ENCODE results near the gene KBTBD3. TPM values are rescaled to one million over a fixed set of nuclear protein-coding genes. Genes with fewer than 3 reads are reported as not detected.
"Not testable (repeated sequence)": the region's sequence is repeated elsewhere in the genome, so short reads cannot be mapped to it uniquely, and the experiment has no call there.

KBTBD3 gene
- total RNA-seq, 1 donor from 2014 or later, result 15.2 TPM

- no peak for DNase-seq (ENCODE audit: low spot score)
Measured at GRCh38 chr11:106061954-106062949, 14.9 kb downstream of the KBTBD3 start.

- no peak for DNase-seq (ENCODE audit: low spot score)
Measured at GRCh38 chr11:106061249-106061784, 15.8 kb downstream of the KBTBD3 start.

DNA sequence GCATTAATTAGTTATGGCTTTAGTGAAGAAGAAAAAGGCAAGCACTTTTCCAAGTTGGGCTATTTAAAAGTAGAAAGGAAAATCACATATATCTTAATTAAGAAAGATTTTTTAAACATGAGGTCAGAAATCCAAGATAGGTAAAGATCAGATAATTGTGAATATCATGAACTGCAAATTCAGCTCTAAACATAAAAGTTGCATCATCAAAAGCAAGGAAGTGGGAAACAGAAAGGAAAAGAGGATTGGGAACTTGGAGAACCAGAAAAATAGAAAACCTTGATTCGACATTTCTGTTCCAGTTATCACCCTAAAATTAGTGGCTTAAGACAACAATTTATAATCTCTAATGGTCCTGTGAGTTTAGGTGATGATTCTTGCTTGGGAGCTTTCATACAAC lies 17.5 kb downstream of the KBTBD3 start:
- no peak for DNase-seq (ENCODE audit: low spot score)

DNA sequence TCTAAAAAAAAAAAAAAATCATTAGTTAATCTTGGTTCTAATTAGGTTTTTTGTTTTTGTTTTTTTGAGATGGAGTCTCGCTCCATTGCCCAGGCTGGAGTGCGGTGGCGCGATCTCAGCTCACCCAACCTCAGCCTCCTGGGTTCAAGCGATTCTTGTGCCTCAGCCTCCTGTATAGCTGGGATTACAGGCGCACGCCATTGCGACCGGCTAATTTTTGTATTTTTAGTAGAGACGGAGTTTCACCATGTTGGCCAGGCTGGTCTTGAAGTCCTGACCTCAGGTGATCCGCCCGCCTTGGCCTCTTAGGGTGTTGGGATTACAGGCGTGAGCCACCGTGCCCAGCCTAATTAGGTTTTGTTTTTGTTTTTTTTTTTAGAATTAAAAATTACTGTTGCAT lies 18.8 kb downstream of the KBTBD3 start:
- not testable (repeated sequence) for DNase-seq (ENCODE audit: low spot score)

DNA sequence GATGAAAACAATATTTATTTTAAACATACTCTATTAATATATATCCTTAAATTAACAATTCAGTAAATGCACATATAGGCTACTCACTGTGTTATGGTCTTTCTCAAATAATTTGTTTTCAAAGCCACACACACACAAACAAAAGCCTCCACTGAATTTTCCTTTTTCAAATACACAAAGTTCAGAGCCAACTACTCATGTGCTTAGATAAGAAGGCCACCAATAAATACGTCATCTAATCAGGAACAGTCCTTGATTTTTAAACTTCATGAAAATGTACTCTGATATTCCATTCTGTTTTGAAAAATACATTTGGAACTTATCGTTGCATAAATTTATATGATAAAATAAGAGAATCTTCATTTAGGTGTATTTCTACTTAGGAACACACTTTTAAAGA lies 26.0 kb downstream of the KBTBD3 start:
- no peak for DNase-seq (ENCODE audit: low spot score)

- DNase-seq (ENCODE audit: low spot score), result no peak
Measured at GRCh38 chr11:106049727-106050476, 27.2 kb downstream of the KBTBD3 start.

DNA sequence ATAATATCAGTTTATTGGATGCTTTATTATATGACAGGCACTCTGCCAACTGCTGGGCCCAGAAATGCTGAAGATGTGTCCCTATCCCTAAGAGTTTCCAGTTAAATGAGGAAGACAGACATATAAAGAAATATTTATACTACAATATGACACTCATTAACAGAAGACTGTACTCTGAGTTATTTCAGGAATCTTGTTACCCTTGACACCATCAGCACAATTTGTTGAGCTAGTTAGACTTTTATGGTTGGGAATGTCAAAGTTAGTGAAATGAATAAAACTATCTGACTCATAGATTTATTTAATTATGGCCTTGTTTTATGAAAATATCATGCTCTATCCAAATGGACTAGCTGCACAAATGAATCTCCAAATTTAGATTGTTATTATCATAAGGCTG lies 29.5 kb downstream of the KBTBD3 start:
- no peak for DNase-seq (ENCODE audit: low spot score)

- no peak for DNase-seq (ENCODE audit: low spot score)
Measured at GRCh38 chr11:106043540-106043939, 33.6 kb downstream of the KBTBD3 start.

DNA sequence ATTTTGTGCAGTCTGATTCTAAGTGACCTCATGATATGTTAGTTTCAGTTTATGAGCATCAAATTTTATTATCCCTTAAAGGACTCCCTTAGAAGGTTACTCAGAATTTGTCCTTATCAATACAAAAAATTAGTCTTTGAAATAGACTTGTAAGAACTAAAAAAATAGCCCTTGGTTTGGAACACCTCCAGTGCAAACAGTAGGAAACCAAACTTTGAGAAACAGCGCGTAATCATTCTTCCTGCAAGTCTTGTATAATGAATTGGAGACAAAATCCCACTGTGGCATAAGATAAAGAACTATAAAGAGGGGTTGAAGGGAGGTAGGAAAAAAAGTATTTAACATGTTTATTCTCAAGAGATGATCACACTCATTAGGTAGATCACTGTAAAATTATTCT lies 44.3 kb downstream of the KBTBD3 start:
- DNase-seq (ENCODE audit: low spot score), result no peak

DNA sequence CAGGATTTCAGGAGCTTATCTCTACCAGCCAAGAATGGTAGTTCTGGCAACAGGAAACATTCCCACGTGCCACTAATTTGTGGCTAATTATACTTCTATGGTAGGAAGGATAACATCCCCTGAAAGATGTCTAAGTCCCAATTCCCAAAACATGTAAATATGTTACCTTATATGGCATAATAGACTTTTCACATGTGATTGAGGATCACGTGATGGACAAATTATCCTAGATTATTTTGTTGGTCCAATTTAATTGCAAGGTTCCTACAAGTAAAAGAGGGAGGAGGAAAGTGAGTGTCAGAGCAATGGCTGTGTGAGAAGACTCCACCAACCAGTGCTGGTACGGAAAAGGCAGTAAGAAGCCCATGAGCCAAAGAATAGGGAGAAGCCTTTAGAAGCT lies 45.2 kb downstream of the KBTBD3 start:
- no peak for DNase-seq (ENCODE audit: low spot score)

DNA sequence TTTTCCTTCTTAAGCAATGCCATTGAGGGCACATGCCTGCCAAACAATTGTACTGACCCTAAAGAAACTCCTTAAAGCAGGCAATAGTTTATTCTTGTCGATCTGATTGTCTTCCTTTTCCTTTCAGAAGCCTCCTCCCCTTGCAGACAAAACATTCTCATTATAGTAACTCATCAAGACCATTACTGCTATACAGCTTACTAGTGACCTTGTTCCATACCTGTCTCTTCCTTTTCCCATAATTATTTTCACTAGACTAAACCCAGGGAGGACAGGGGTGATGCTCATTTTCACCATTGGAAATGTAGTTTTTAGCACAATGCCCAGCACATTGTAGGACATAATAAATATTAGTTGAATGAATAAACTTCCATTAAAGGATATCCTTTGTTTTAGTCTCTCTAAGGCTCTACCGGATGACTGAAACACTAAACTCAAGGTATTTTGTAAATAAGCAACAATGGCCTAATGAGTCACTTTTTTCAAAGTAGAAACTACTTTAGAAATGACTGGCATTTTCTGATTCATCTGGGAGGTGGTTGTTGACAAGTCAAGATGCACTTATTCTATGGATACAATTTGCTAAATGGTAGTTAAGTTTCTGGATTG lies 45.8 kb downstream of the KBTBD3 start:
- no peak for DNase-seq (ENCODE audit: low spot score)

- no peak for DNase-seq (ENCODE audit: low spot score)
Measured at GRCh38 chr11:106030609-106031008, 46.5 kb downstream of the KBTBD3 start.

DNA sequence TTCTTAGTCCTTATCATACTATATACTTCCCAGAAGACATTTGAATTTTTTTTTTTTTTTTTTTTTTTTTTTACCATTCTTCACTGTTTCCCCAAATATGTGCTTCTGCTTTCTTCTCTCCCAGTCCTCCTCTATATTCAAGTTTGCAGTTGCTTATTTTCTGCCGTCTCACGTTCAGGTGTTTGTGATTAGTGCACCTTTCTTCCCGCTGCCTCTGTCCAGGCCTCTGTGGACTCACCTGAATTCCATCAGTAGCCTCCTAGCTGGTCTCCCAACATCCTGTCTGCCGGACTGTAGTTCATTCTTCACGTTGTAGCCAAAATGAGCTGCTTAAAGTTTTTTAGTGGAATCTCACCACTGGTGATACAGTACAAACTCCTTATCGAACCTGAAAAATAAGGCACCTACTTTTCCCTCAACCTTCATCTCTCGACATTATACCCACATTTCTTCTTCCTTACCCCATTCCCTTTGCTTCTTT lies 54.3 kb downstream of the KBTBD3 start:
- DNase-seq (ENCODE audit: low spot score), result peak; percentile 2

- DNase-seq (ENCODE audit: low spot score), result peak; percentile 100
Measured at GRCh38 chr11:106021967-106022794, 55.0 kb downstream of the KBTBD3 start, which contains the start of gene MSANTD4. MSANTD4 (minus strand) TSS chr11:106022240; CDS start chr11:106010917, 11,323 bp downstream.

DNA sequence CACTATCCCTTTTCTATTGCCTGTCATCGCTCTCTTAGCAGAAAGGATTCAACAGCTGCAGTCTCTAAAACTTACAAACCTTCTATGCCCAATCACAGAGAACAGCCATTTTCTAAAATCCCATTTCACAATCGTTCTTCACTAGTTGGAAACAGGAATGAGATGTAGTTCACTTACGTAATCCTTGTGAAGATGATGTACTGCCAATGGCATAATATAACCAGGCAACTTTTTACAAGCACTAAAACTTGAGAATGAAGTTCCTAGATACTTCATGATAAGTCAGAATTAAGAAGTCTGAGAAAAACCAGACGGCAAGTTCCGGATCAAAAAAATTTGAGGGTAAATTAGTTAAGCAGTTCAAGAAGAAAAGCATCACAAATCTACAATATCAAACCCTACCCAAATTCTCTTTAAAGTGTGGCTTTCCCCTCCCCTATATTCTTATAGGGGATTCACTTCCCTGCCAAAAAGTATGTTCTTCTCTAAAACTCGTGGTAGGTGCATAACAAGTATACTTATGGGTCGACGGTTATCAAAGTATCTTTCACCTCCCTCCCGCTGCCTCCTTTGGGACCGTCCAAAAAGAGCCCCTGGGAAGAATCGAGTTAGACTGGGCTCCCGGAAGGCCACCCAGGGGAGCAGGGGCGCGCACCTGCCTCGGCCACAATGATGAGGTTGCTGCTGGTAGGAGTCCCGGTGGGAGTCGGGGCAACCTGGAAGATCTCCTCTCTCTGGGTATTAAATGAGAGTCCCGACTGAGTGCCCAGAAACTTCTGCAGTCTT lies 55.8 kb downstream of the KBTBD3 start:
- DNase-seq (ENCODE audit: low spot score), result peak; percentile 62

GRCh38 chr11:106017093-106017492 lies 60.1 kb downstream of the KBTBD3 start:
- no peak for DNase-seq (ENCODE audit: low spot score)

DNA sequence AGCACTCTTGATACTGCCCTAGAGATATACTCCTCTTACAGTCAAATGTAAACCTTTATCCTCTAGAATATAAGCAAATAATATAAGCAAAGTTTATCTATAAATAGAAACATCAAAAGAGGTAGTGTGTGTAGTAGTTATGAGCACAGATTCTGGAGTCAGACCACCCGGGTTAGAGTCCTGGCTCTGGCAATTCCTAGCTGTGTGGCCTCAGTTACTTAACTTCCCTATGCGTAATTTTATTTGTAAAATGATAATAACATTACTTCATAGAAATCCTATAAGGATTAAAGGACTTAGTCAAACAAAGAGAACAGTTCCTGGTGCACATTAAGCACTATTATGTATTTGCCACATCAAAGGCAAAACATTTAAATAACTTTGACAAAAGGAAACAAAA lies 62.1 kb downstream of the KBTBD3 start:
- no peak for DNase-seq (ENCODE audit: low spot score)

GRCh38 chr11:106014620-106015019 lies 62.5 kb downstream of the KBTBD3 start:
- no peak for DNase-seq (ENCODE audit: low spot score)

GRCh38 chr11:106014035-106014434 lies 63.1 kb downstream of the KBTBD3 start:
- DNase-seq (ENCODE audit: low spot score), result no peak

DNA sequence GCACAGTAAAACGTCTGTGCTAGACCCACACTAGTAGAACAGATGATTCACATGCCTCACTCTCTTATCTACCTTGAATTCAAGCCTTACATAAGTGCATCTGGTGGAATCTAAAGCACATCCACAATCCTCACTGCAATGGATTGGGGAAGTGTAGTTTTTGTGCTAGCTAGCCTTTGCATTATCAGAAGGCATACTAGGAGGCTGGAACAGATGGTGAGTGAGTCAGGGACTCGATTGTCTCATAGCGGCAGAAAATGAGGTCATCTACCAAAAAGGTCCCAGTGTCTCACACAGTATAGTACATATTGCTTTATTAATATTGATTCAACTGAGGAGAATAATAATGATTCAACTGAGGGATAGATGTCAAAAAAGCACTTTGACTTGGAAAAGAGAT lies 64.4 kb downstream of the KBTBD3 start:
- DNase-seq (ENCODE audit: low spot score), result no peak

Data from umbilical cord (tissue), 2 donors.